ENCODE results near the gene LY9.

The LY9 gene

GRCh38 chr1:160863061-160863773 is 67.2 kb downstream of the LY9 start:
- peak overlapping the region; percentile 96 for H3K4me2 ChIP-seq (ENCODE audit: low read depth, low read length, poor library complexity, severe bottlenecking)
- H3F3A ChIP-seq (ENCODE audit: low read depth) = peaks cover 10% of the 10 kb centered on the region
- H3K9ac ChIP-seq (ENCODE audit: low read depth, low read length, poor library complexity, severe bottlenecking) = peak overlapping the region; percentile 90

GRCh38 chr1:160863774-160864131 is 67.8 kb downstream of the LY9 start:
- no peaks in the 10 kb centered on the region for H3K9me2 ChIP-seq (replicated peaks; ENCODE audit: low read depth, low read length)
- H3K79me2 ChIP-seq (ENCODE audit: insufficient read depth, low read length) = peaks cover 41% of the 10 kb centered on the region
- peak overlapping the region; percentile 90 for H3K9ac ChIP-seq (ENCODE audit: low read depth, low read length, poor library complexity, severe bottlenecking)
- H3K27me3 ChIP-seq (ENCODE audit: insufficient read depth, low read length, poor library complexity, severe bottlenecking) = no peaks in the 10 kb centered on the region
- no peak; the same call in 1 of the 2 replicates for TF ChIP-seq CTCF (conservative IDR thresholded peaks at IDR 0.05; ENCODE audit: low read length)
- no peak for TF ChIP-seq EZH2phosphoT487 (IDR thresholded peaks at IDR 0.05; ENCODE audit: borderline replicate concordance)
- H3K4me1 ChIP-seq (ENCODE audit: insufficient read depth, low read length, poor library complexity, severe bottlenecking) = peaks cover 67% of the 10 kb centered on the region
- no peaks in the 10 kb centered on the region for H3K9me3 ChIP-seq (ENCODE audit: insufficient read depth, low read depth, low read length)
- H3K4me3 ChIP-seq (ENCODE audit: low read length, poor library complexity, severe bottlenecking) = peak overlapping the region; percentile 87
- H3K4me2 ChIP-seq (ENCODE audit: low read depth, low read length, poor library complexity, severe bottlenecking) = peak overlapping the region; percentile 96
- peaks cover 10% of the 10 kb centered on the region for H3F3A ChIP-seq (ENCODE audit: low read depth)
- H2AFZ ChIP-seq (ENCODE audit: low read length) = no peak overlapping the region
- no peaks in the 10 kb centered on the region for H3K36me3 ChIP-seq (ENCODE audit: insufficient read depth, low read length)
- no peaks in the 10 kb centered on the region for H4K20me1 ChIP-seq (ENCODE audit: insufficient read depth, low read length, poor library complexity, severe bottlenecking)

More at GRCh38 chr1:160863061-160863773, 67.2 kb downstream of the LY9 start:
- no peaks in the 10 kb centered on the region for H3K9me3 ChIP-seq (ENCODE audit: insufficient read depth, low read depth, low read length)
- no peaks in the 10 kb centered on the region for H3K9me2 ChIP-seq (replicated peaks; ENCODE audit: low read depth, low read length)
- H3K4me1 ChIP-seq (ENCODE audit: insufficient read depth, low read length, poor library complexity, severe bottlenecking) = peaks cover 68% of the 10 kb centered on the region
- no peaks in the 10 kb centered on the region for H3K27me3 ChIP-seq (ENCODE audit: insufficient read depth, low read length, poor library complexity, severe bottlenecking)
- H3K4me3 ChIP-seq (ENCODE audit: low read length, poor library complexity, severe bottlenecking) = peak overlapping the region; percentile 87
- H3K79me2 ChIP-seq (ENCODE audit: insufficient read depth, low read length) = peaks cover 46% of the 10 kb centered on the region
- H2AFZ ChIP-seq (ENCODE audit: low read length) = no peak overlapping the region
- no peak for TF ChIP-seq CTCF (conservative IDR thresholded peaks at IDR 0.05; ENCODE audit: low read length)
- TF ChIP-seq EZH2phosphoT487 (IDR thresholded peaks at IDR 0.05; ENCODE audit: borderline replicate concordance) = no peak
- no peaks in the 10 kb centered on the region for H3K36me3 ChIP-seq (ENCODE audit: insufficient read depth, low read length)
- H4K20me1 ChIP-seq (ENCODE audit: insufficient read depth, low read length, poor library complexity, severe bottlenecking) = no peaks in the 10 kb centered on the region

DNA sequence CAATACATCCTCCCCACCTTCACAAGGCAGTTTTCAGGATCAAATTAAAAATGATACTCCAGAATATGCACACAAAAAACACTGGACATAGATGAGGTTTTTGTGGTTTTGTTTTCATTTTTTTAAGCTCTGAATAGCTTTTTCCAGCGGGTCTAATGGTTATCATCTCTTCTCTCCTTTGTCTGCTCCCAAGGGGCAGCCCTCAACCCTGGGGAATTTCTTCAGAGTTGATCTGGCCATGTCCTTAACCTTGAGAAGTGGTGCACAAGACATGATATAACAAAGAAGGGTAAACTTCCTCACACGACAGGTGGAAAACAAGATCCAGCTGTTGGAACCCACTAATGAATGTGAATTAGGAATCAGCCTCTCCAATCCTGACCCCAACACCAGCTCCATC is 68.2 kb downstream of the LY9 start:
- Histone ChIP-seq H3K4me1 (ENCODE audit: insufficient read depth, low read length, poor library complexity, severe bottlenecking) (peaks cover 66% of the 10 kb centered on the region), H3K4me2 (ENCODE audit: low read depth, low read length, poor library complexity, severe bottlenecking) (peak overlapping the region; percentile 96)

More for the DNA sequence above, 68.2 kb downstream of the LY9 start:
- H2AFZ ChIP-seq (ENCODE audit: low read length) = 0 out of 2 replicates have a peak overlapping the region, but pooled peaks have one; percentile 2
- no peaks in the 10 kb centered on the region for H3K36me3 ChIP-seq (ENCODE audit: insufficient read depth, low read length)
- H3F3A ChIP-seq (ENCODE audit: low read depth) = peaks cover 10% of the 10 kb centered on the region
- H3K4me3 ChIP-seq (ENCODE audit: low read length, poor library complexity, severe bottlenecking) = peak overlapping the region; percentile 87
- no peaks in the 10 kb centered on the region for H4K20me1 ChIP-seq (ENCODE audit: insufficient read depth, low read length, poor library complexity, severe bottlenecking)
- no peaks in the 10 kb centered on the region for H3K9me3 ChIP-seq (ENCODE audit: insufficient read depth, low read depth, low read length)
- H3K27me3 ChIP-seq (ENCODE audit: insufficient read depth, low read length, poor library complexity, severe bottlenecking) = no peaks in the 10 kb centered on the region
- no peak for TF ChIP-seq CTCF (conservative IDR thresholded peaks at IDR 0.05; ENCODE audit: low read length)
- no peak for TF ChIP-seq EZH2phosphoT487 (IDR thresholded peaks at IDR 0.05; ENCODE audit: borderline replicate concordance)
- peak overlapping the region; percentile 90 for H3K9ac ChIP-seq (ENCODE audit: low read depth, low read length, poor library complexity, severe bottlenecking)
- H3K9me2 ChIP-seq (replicated peaks; ENCODE audit: low read depth, low read length) = no peaks in the 10 kb centered on the region
- peaks cover 37% of the 10 kb centered on the region for H3K79me2 ChIP-seq (ENCODE audit: insufficient read depth, low read length)

Measured in Loucy (cell line).